ENCODE data around the gene ARFRP1.
A peak's percentile ranks its signal among the peaks of the same experiment; 100 is the strongest.

The ARFRP1 gene

DNA sequence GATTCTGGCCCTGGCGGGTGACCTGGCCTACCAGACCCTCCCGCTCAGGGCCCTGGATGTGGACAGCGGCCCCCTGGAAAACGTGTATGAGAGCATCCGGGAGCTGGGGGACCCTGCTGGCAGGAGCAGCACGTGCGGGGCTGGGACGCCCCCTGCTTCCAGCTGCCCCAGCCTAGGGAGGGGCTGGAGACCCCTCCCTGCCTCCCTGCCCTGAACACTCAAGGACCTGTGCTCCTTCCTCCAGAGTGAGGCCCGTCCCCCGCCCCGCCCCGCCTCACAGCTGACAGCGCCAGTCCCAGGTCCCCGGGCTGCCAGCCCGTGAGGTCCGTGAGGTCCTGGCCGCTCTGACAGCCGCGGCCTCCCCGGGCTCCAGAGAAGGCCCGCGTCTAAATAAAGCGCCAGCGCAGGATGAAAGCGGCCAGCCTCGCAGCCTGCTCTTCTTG is 30.9 kb upstream of the ARFRP1 start:
- DNase-seq (ENCODE audit: low read depth): peak; percentile 12
- no peak overlapping the region for H3K4me3 ChIP-seq (ENCODE audit: low read length)
- TF ChIP-seq, protein P1, sequence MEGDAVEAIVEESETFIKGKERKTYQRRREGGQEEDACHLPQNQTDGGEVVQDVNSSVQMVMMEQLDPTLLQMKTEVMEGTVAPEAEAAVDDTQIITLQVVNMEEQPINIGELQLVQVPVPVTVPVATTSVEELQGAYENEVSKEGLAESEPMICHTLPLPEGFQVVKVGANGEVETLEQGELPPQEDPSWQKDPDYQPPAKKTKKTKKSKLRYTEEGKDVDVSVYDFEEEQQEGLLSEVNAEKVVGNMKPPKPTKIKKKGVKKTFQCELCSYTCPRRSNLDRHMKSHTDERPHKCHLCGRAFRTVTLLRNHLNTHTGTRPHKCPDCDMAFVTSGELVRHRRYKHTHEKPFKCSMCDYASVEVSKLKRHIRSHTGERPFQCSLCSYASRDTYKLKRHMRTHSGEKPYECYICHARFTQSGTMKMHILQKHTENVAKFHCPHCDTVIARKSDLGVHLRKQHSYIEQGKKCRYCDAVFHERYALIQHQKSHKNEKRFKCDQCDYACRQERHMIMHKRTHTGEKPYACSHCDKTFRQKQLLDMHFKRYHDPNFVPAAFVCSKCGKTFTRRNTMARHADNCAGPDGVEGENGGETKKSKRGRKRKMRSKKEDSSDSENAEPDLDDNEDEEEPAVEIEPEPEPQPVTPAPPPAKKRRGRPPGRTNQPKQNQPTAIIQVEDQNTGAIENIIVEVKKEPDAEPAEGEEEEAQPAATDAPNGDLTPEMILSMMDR (conservative IDR thresholded peaks at IDR 0.05; ENCODE audit: low read length): no peak

DNA sequence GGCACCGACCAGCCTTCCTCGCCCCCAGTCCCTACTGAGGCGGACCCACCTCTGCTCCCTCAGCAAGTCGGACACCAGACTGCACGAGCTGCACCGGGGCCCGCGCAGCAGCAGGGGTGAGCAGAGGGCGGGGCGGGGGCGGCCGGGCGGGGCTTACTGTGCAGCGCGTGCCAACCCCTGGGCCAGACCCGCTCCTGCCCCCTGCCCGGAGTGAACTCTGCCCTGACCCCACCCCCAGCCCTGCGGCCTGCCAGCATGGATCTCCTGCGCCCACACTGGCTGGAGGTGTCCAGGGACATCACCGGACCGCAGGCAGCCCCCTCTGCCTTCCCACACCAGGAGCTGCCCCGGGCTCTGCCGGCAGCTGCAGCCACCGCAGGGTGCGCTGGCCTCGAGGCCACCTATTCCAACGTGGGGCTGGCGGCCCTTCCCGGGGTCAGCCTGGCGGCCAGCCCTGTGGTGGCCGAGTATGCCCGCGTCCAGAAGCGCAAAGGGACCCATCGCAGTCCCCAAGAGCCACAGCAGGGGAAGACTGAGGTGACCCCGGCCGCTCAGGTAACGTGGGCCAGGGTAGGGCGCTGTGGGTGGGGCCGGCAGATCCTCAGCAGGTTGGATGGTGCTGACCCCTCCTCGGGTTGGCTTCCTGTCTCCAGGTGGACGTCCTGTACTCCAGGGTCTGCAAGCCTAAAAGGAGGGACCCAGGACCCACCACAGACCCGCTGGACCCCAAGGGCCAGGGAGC is 30.3 kb upstream of the ARFRP1 start:
- DNase-seq (ENCODE audit: low read depth): no peak
- no peak overlapping the region for H3K4me3 ChIP-seq (ENCODE audit: low read length)
- TF ChIP-seq, protein P1 (conservative IDR thresholded peaks at IDR 0.05; ENCODE audit: low read length): no peak

- no peak overlapping the region for H3K4me3 ChIP-seq (ENCODE audit: low read length)
These were observed 29.8 kb upstream of the ARFRP1 start for GRCh38 chr20:63737695-63737944.

DNA sequence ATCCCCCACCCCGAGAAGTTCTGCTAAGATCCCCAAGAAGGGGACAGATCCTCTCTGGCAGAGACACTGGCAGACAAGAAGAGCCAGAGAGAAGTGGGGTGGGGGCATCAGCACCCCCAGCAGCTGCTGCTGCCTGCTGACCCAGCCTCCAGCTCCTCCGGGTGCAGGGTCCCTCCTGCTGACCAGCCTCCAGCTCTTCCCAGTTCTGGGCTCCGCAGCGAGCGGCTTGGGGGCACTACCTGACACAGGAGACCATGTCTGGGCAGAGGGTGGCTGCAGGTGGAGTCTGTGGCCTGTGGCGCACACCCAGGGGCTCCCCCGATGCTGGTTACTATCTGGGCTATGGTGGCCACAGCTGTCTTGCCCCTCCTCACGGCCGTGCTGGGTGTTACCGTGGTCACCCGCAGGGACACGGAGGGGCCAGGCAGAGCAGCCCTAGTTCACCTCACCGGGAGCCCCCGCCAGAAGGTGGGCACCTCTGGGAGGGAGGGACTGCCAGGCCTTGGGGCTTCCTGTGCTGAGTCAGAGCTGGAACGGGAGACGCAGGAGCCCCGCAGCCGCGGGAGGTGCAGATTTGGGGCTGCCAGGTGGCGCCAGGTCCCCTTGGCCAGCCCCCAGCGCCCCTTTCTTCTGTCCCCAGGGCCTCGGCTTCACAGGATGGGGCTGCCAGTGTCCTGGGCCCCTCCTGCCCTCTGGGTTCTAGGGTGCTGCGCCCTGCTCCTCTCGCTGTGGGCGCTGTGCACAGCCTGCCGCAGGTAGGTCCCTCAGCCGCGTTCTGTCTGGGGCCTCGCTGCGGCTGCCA is 29.3 kb upstream of the ARFRP1 start:
- no peak overlapping the region for H3K4me3 ChIP-seq (ENCODE audit: low read length)

More at GRCh38 chr20:63737695-63737944, 29.8 kb upstream of the ARFRP1 start:
- TF ChIP-seq, protein P1 (conservative IDR thresholded peaks at IDR 0.05; ENCODE audit: low read length): no peak
- no peak for DNase-seq (ENCODE audit: low read depth)

GRCh38 chr20:63735859-63736718 is 28.3 kb upstream of the ARFRP1 start, which contains the start of gene LIME1:
Gene LIME1 (plus strand): TSS chr20:63736664. CDS start chr20:63737550, 886 bp downstream.
- TF ChIP-seq, protein P1 (conservative IDR thresholded peaks at IDR 0.05; ENCODE audit: low read length): no peak
- DNase-seq (ENCODE audit: low read depth): no peak
- no peak within 1 kb of the TSS for H3K4me3 ChIP-seq (ENCODE audit: low read length)

More for the DNA sequence above, 29.3 kb upstream of the ARFRP1 start:
- TF ChIP-seq, protein P1 (conservative IDR thresholded peaks at IDR 0.05; ENCODE audit: low read length): no peak
- DNase-seq (ENCODE audit: low read depth): no peak

- TF ChIP-seq, protein P1 (conservative IDR thresholded peaks at IDR 0.05; ENCODE audit: low read length): no peak
- H3K4me3 ChIP-seq (ENCODE audit: low read length): no peak overlapping the region
- no peak for DNase-seq (ENCODE audit: low read depth)
These were observed 27.4 kb upstream of the ARFRP1 start for GRCh38 chr20:63734946-63735858.

Data from AG10803 (cell line).